Eye (tissue), 1 donor: ENCODE results near the gene SNCB.
A peak's percentile ranks its signal among the peaks of the same experiment; 100 is the strongest.
"Not testable (repeated sequence)": the region's sequence is repeated elsewhere in the genome, so short reads cannot be mapped to it uniquely, and the experiment has no call there.

ENCODE experiments used
- DNase-seq: peaks from one replicate; pipeline ENCODE4 v3.0.0-alpha.2; 2015

Gene SNCB

DNA sequence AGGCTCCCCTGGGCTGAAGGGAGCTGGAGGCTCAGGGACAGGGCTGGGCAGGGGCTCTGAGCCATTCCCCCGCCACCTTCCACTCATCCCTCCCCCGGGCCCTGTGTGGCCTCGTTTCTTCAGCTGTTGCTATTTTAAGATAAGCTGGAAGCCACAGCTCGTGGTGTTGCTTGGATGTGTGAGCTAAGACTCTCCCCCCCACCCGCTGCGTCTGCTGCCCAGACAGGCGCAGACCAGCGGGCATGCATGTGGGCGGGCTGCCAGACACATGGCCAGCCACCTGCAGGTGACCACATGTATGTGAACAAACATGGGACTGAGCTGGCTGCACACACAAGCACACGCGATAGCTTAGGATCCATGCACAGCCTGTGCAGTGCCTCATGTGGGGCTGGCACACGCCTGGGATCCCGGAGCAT lies 8.7 kb downstream of the SNCB start:
- no peak for DNase-seq

- peak; percentile 35 for DNase-seq
These were observed 9.9 kb downstream of the SNCB start for GRCh38 chr5:176620333-176620981.

DNA sequence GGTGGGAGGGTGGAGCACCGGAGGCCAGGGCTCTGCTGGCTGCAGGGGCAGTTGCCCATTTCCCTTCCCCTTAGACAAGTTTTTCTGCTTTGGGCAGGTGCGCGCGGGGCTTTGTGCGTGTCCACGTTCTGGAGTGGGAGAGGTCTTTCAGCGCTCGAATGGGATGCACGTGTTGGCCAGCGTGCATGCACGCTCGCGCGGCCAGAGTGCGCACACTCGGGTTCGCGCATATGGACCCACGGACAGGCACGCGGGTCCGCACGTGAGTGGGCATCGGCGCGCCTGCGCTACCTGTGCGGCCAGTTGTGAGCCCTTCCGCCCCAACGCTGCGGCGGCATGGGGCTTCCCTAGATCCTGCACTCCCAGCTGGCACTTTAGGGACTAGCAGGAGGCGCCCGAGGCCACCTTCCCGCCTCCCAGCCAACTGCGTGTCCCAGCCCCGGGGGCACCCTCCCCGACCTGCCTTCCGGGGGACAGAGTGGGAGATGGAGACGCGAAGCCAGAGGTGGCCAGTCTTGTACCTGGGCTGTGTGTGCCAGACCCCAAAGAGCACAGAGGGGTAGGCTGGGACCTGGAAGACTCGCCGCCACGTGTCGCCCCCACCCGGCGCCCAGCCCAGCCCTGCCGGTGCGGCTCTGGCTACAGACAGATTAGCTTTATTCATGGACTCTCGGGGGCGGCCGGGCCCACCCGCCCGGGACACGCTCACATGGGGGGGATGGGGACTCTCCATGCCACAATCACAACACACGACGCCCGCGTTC lies 10.6 kb downstream of the SNCB start:
- DNase-seq: no peak

- peak; percentile 94 for DNase-seq
These were observed 11.1 kb downstream of the SNCB start for GRCh38 chr5:176619203-176619568.

DNA sequence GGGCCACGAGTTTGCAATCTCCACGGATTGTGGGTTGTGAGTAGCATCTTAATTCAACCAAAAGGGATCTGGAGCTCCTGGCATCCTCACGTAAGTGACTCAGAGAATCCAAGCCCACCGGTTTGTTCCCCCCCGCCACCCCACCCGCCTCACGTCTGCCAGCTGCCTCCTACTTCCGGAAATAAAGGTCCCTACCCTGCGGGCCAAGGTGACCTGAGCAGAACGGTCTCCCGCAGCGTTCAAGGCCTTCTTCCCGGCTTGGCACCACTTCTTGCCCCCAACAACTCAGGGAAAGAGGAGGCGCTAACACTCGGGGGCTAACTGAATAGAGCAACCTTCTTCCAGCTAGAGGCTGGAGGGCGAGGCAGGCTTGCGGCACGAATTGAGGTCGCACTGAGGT lies 11.6 kb downstream of the SNCB start:
- DNase-seq: no peak

GRCh38 chr5:176616511-176616910 lies 13.8 kb downstream of the SNCB start:
- no peak for DNase-seq

- no peak for DNase-seq
These were observed 15.4 kb downstream of the SNCB start for GRCh38 chr5:176614805-176615478.

- DNase-seq: no peak
These were observed 17.5 kb downstream of the SNCB start for GRCh38 chr5:176612855-176613254.

DNA sequence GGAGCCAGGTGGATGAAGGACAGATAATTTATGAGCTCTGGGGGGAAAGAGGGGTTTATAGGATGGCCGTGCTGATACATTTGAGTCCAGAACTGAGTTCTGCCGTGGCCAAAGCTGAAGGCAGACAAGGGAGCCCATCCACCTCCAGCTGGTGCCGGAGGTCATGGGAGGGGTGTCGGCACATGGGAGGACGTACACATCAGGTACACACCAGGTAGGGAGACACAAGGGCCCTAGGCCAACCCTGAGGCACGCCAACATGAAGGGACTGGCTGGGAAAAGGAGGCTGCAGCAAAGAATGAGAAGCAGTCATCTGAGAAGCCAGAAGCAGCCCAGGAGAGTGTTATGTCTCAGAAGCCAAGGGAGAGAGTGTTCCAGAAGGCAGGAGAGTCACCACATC lies 18.3 kb downstream of the SNCB start:
- no peak for DNase-seq

DNA sequence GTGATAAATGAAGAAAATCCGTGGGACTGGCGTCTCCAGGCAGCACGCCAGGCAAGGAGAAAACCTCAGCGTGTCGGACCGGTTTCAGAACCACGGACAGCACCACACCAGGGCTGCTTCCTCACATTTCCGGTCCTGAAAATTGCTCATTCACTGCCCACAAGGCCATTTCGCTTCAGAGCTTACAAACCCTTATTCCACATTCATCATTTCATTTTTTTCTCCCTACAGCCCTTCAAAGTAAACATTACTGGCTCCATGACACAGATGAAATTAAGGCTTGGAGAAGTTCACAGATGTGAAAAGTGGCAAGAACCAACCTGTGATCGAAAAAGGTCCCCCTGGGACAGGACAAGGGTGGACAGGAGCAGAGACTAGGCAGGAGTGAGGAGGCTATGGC lies 18.9 kb downstream of the SNCB start:
- peak; percentile 89 for DNase-seq

DNA sequence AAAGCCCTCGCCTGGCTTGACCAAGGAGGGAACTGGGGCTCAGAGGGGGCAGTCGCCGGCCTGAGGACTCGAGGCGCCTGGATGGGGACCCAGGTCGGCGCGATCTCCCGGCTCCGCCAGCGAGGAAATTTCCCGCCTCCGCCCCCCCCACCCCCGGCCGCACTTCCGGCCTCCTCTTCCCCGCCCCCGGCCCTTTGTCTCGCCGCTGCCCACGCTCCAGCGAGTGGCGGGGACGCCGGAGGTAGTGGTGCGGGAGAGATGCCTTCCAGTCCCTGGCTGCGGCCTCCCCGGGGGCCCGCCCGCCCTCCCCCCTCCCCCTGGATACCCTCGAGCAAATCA lies 19.9 kb downstream of the SNCB start:
- no peak for DNase-seq

GRCh38 chr5:176609724-176610434 lies 20.5 kb downstream of the SNCB start, which contains the start of gene GPRIN1:
Gene GPRIN1 (minus strand): TSS chr5:176610156. CDS start chr5:176599834, 10,322 bp downstream.
- peak; percentile 84 for DNase-seq

- DNase-seq: peak; percentile 77
These were observed 21.2 kb downstream of the SNCB start for GRCh38 chr5:176608937-176609723.

DNA sequence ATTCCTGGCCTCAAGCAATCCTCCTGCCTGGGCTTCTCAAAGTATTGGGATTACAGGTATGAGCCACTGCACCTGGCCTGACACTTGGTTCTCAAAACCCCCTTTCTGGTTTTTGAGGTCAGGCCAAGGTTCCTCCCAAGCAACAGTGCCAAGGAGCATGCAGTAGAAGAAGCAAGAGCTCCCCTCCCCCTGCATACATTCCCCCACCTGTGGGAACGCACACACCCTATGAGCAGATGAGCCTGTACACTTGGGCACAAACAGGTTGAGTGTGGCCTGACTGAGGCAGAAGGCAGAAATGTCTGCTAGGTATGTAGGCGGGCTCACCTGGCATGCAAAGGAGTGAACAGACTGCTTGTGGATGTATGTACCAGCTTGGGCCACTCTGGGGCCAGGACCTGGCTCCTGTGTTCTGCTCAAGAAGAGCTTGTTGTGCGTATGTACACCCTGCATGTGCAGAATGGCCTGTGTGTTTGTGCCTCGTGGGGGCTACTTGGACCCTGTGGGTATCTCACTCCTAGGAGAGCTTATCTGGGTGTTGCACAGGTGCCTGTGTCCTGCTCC lies 22.1 kb downstream of the SNCB start:
- no peak for DNase-seq

DNA sequence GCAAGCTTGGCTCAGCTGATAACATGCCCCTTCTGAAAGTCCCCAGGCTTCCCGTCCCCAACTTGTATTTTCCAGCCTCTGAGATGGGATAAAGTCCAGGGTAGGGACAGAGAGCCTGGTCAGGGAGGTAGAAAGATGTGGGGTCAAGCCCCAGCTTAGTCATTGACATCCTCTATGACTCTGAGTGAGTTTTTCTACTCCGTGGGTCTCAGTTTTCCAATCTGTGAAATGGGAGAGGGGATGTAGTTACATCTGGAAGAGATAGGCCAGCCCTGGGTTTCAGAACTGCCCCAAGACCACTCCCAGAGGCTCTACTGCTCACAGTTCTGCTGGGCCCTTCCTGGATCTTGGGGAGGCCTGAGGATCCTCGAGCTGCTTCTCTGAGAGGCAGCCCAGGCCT lies 23.5 kb downstream of the SNCB start:
- no peak for DNase-seq

DNA sequence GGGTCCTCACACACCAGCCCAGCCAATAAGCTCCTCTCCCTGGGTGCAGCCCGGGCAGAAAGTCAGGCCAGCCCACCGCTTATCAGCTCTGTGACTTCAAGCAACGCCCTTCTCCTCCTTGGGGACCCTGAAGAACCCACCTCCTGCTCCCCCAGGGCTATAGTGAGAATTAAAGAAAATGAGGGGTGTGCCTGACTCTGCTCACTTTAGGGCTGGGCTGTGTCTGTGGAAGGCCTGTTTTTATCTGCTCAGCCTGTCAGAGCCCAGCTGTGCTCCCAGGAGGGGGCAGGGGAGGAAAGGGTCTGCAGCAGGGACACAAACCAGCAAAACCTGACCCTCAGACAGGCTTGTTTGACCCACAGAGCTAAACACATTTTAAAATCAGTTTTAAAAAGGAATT lies 24.3 kb downstream of the SNCB start:
- DNase-seq: no peak

GRCh38 chr5:176603091-176603490 lies 27.2 kb downstream of the SNCB start:
- DNase-seq: no peak

DNA sequence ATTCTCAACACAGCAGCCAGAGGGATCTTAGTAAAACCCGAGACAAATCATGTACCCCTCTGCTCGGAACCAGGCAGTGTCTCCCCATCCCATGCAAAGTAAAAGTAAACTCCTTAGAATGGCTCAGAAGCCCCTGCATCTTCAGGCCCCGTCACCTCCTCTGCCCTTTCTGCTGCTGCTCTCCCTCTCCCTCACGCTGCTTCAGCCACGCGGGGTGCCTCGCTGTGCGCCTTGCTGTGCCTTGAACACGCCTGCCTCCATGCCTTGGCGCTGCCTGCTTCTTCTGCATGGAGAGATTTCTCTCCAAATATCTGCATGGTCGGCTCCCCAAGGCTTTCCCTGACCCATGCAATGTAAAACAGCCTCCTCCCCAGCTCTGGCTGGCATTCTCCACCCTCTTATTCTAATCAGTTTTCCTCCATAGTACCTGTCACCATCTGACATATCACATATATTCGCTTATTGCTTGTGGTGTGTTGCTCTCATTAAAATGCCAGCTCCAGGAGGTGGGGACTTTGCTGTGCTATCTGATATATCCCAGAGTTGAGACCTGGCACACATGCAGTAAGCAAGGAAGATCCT lies 28.3 kb downstream of the SNCB start:
- DNase-seq: no peak

DNA sequence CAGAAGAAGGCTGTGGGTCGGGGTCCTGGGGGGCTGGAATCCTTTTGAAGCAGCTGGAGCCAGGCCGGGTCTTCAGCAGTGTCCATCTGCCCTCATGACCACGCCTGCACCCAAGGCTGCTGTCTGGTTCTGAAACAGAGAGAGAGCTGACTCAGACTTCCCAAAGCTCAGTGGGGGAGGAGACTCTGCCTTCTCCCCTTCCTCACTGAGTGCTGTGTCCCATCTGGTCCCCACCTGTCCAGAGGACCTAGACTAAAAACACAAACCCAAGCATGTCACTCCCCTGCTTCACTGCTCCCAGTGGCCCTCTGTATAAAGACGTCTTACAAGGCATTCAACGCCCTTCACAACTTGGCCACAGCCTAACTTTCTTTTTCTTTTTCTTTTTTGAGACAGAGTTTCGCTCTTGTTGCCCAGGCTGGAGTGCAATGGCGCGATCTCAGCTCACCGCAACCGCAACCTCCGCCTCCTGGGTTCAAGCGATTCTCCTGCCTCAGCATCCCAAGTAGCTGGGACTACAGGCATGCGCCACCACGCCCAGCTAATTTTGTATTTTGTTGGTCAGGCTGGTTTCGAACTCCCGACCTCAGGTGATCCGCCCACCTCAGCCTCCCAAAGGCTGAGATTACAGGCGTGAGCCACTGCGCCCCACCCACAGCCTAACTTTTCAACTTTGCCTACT lies 30.4 kb downstream of the SNCB start:
- not testable (repeated sequence) for DNase-seq

DNA sequence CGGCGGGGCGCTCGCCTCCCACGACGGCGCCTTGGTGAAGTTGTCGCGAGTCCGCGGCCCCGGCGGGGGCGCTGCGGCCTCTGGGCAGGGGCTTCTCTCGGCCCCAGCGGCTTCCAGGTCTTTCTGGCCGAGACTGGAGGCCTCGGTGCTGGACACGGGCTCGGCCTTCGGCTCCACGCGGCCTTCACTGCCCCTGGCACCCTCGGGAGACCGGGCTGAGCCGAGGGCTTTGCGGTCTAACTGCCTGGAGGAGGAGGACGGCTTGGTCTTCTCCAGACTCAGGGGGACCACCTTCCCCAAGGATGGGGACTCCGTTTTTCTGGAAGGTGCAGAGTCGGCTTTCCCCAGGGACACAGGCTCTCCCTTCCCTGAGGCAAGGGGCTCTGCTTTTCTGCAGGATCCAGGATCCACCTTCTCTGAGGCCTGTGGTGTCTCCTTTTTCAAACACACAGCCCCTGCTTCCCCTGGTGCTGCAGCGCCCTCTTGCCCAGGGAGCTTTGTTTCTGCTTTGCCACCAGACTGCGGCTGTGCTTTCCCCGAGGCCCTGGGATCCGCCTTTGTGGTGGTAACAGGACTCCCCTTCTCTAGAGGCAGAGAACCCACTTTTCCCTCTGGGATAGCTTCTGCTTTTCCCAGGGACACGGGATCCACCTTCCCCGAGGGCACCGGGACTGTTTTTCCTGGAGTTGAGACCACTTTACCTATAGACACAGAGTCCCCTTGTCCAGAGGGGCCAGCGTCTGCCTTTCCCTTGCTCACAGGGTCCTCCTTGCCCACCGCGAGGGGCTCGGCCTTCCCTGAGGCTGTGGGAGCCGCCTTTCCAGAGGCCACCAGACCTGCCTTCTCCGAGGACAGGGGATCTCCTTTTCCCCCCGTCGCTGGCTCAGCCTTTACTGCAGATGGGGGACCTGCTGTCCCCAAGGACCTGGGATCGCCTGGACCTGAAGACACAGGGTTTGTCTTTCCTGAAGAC lies 32.6 kb downstream of the SNCB start:
- peak; percentile 12 for DNase-seq
